ENCODE results near the gene SYT6.
"Not testable (repeated sequence)": the region's sequence is repeated elsewhere in the genome, so short reads cannot be mapped to it uniquely, and the experiment has no call there.

SYT6 gene

GRCh38 chr1:114063544-114063943, 90.1 kb downstream of the SYT6 start:
- no peak for DNase-seq

- no peak for DNase-seq
Observed at GRCh38 chr1:114062477-114063099, 91.1 kb downstream of the SYT6 start.

- DNase-seq: no peak
Observed at GRCh38 chr1:114061121-114061830, 92.4 kb downstream of the SYT6 start.

GRCh38 chr1:114058236-114058635, 95.4 kb downstream of the SYT6 start:
- not testable (repeated sequence) for DNase-seq

- no peak for DNase-seq
Observed at GRCh38 chr1:114054148-114054547, 99.5 kb downstream of the SYT6 start.

GRCh38 chr1:114048232-114048631, 105.4 kb downstream of the SYT6 start:
- no peak for DNase-seq

GRCh38 chr1:114043548-114043947, 110.1 kb downstream of the SYT6 start:
- no peak for DNase-seq

- DNase-seq: no peak
Observed at GRCh38 chr1:114043054-114043453, 110.6 kb downstream of the SYT6 start.

GRCh38 chr1:114040273-114041015, 113.2 kb downstream of the SYT6 start:
- no peak for DNase-seq
